GM12874 (cell line): ENCODE results near the gene PPP2R5C.

Source experiments
- TF ChIP-seq, protein P1 (sequence below): IDR thresholded peaks from 2 replicates; pipeline ENCODE4 v1.5.1; 2011; ENCODE audit warnings: low read depth, mild to moderate bottlenecking, control low read depth, low read length, moderate library complexity; ENCODE audit not compliant: insufficient read depth

Gene PPP2R5C

DNA sequence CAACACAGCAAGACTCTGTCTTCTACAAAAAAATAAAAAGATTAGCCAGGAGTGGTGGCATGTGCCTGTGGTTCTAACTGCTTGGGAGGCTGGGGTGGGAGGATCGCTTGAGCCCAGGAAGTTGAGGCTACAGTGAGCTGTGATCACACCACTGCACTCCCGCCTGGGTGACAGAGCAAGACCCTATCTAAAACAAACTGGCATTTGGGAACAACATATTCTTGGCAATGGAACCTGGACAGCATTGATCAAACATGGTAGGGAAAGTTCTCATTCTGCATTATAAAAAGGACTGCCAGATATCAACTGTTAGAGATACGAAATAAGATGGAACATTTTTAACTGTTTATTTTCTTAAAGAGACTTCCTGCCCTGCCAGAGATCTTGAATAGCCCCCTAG lies 81.5 kb downstream of the PPP2R5C start:
- TF ChIP-seq, protein P1, sequence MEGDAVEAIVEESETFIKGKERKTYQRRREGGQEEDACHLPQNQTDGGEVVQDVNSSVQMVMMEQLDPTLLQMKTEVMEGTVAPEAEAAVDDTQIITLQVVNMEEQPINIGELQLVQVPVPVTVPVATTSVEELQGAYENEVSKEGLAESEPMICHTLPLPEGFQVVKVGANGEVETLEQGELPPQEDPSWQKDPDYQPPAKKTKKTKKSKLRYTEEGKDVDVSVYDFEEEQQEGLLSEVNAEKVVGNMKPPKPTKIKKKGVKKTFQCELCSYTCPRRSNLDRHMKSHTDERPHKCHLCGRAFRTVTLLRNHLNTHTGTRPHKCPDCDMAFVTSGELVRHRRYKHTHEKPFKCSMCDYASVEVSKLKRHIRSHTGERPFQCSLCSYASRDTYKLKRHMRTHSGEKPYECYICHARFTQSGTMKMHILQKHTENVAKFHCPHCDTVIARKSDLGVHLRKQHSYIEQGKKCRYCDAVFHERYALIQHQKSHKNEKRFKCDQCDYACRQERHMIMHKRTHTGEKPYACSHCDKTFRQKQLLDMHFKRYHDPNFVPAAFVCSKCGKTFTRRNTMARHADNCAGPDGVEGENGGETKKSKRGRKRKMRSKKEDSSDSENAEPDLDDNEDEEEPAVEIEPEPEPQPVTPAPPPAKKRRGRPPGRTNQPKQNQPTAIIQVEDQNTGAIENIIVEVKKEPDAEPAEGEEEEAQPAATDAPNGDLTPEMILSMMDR, result no peak

DNA sequence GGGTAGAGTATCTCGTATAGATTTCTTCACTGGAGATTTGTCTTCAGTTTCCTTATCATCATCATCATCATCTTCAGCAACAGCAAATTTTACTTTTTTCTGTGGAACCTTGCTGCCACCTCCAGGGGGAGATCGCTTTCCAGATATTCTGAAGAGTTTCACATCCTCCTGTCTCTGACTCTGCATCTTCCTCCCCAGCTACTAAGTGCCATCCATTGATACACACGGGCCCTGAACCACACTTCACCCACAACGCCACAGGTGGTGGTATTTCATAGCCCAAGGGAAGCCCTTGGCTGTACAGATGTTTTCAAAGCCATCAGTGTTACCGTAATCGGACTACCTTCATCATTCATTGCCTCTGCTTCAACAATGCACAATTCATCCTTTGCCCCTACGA lies 82.2 kb downstream of the PPP2R5C start:
- TF ChIP-seq, protein P1, result peak; percentile 51; the same call in 1 of the 2 replicates

DNA sequence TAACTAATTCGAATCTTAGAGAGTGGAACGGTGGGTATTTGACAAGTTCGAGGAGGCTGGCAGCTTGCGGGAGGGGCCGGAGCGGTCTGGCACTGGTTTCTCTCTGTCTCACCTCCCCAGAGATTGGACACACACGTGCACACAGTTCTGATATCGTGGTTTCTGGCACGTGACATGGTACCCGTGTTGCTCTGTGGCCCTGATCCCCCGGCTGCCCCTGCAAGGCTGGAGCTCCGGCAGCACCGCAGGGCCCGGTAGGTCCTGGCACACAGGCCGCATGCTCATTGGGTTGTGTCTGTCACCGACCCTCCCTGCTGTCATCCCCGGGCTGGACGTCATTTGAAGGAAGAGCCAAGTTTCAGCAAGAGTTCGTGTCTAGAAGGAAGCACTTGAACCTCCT lies 82.7 kb downstream of the PPP2R5C start:
- TF ChIP-seq, protein P1, result no peak

DNA sequence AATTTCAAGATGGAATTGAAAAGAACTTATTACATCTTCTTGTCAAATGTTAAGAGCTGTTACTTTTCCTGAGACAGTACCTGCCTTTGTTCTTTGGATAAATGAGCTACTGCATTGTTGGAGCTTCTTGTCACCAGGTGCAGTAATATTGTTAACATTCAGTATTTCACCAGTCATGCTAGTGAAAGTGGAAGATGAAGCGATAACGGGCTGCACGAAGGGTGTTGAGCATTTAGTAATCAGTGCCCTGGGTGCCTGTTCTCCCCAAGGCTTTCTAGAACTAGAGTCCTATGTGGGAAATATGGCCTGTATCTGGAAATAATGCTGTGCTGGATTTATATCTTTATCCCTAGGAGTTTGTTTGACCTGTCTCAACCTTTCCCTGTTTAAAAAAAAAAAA lies 83.2 kb downstream of the PPP2R5C start:
- TF ChIP-seq, protein P1, result no peak

DNA sequence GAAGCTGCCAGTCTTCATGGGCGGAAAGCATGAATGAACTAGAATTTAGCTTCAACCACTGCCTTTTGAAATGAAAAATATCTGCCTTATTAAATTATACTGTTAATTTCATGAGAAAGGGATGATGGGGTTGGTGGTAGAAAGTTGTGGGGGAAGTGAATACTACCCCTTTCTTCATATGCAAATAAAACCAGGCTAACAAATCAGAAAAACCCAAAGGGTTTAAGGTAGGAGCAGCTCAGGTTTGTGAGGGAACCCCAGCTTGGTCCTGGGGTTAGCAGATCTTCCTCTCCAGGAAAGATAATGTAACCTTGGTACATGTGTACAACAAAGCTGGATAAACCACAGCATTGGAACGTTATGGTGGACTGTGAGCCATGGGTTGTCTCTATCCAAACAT lies 84.0 kb downstream of the PPP2R5C start:
- TF ChIP-seq, protein P1, result no peak

DNA sequence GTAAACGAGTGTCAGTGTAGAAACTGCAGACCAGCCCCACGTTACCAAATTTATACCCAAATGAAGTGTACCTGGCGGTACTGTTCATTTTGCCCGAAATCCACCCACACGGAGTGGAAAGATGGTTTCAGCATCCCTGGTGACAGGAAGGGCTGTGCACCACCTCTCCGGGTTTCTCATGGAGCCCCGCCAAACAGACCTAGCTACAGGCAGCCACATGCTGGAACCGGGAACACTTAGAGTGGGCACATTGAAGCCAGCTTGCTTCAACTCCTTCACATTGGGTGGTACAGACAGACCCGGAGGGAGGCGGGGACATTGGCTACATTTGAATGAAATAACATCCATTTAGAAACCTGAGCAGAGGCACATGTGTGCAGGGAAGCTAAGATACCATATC lies 84.4 kb downstream of the PPP2R5C start:
- TF ChIP-seq, protein P1, result no peak

DNA sequence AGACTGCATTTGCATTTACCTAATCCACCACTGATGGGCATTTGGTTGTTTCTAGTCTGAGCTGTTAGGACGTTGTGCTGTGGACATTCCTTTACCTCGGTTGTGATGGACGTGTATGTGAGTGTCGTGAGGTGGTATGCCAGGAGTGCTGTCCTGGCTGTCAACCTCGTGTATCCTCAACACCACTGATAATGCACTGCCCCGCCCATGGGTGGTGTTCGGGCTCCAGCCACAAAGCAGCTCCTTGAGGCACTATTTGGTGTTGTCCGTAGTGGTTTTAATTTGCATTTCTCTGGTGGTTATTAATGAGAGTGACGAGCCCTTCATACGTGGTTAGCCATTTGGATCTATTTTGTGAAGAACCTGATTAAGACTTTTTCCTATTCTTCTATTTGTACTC lies 87.6 kb downstream of the PPP2R5C start:
- TF ChIP-seq, protein P1, result no peak

DNA sequence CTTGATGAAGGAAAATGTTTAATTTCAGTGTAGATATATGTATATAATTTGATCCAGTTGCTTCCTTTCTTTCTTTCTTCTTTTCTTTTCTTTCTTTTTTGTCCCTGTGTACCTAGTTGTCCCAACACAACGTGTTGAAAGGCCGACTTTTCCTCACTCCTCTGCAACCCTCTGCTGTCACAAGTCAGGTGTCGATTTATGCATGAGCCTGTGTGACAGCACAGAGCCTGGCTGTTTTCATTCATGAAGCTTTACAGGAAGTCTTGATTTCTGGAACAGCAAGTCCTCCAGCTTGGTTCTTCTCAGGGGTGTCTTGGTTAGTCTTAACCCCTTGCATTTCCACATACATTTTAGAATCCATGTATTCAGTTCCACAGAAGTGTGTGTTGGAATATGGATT lies 88.1 kb downstream of the PPP2R5C start:
- TF ChIP-seq, protein P1, result no peak
